ENCODE measurements around the gene RPL32. TPM values are rescaled to one million over a fixed set of nuclear protein-coding genes. Genes with fewer than 3 reads are reported as not detected.

The RPL32 gene
- polyA plus RNA-seq, 3 donors: 932 to 1,052 (median 942) TPM

DNA sequence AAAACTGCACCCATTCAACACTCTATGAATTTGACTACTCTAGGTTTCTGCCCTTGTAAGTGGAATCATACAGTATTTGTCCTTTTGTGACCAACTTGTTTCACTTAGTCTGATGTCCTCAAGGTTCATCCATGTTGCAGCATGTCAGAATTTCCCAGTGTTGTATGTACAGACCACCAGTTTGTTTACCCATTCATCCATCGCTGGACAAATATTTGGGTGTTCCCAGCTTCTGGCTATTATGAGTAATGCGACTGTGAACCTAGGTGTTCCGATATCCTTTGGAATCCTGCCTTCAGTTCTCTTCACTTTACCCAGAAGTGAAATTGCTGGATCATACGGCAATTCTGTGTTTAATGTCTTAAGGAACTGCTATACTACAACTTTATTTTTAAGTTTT, 12.6 kb downstream of the RPL32 start:
- no peak overlapping the region for H3K27ac Mint-ChIP-seq
- Histone ChIP-seq H3K36me3 (replicated peaks in 1 of 2; ENCODE audit: control insufficient read depth in 1 of 2, insufficient read depth in 2 of 2, low read length in 2 of 2) (peaks cover 19 to 27% of the 10 kb centered on the region in 2 donors), H3K79me2 (ENCODE audit: insufficient read depth, low read length) (no peaks in the 10 kb centered on the region), H3K9me3 (replicated peaks in 1 of 2; ENCODE audit: control insufficient read depth in 1 of 2, insufficient read depth in 1 of 2, low read length in 2 of 2) (no peaks in the 10 kb centered on the region), H4K20me1 (ENCODE audit: insufficient read depth, low read length) (peaks cover 7% of the 10 kb centered on the region), H3K27ac (ENCODE audit: low read depth in 1 of 2, low read length in 2 of 2) (no peak overlapping the region), H3K4me2 (replicated peaks; ENCODE audit: extremely low read depth, low read length, poor library complexity, severe bottlenecking) (no peak overlapping the region), H2AFZ (ENCODE audit: insufficient read depth, low read depth, low read length, poor library complexity, severe bottlenecking) (no peak overlapping the region), H3K9ac (ENCODE audit: insufficient read depth, low read length, poor library complexity, severe bottlenecking) (no peak overlapping the region), H3K4me1 (ENCODE audit: control insufficient read depth in 1 of 2, insufficient read depth in 2 of 2, low read length in 2 of 2) (no peaks in the 10 kb centered on the region), H3K4me3 (replicated peaks in 1 of 3; ENCODE audit: low read depth in 2 of 3, low read length in 3 of 3) (no peak overlapping the region), H3K27me3 (ENCODE audit: control insufficient read depth in 2 of 2, insufficient read depth in 2 of 2, low read length in 2 of 2) (no peaks in the 10 kb centered on the region)
- intact Hi-C loops (cut with micrococcal nuclease): no loop called here
- H3K9me3 Mint-ChIP-seq: peaks cover 0 to 1% (median 0%) of the 10 kb centered on the region in 7 donors
- peaks cover 28 to 32% of the 10 kb centered on the region in 2 donors for H3K36me3 Mint-ChIP-seq
- peaks cover 0 to 2% (median 1%) of the 10 kb centered on the region in 3 donors for H3K27me3 Mint-ChIP-seq (ENCODE audit: low read depth in 3 of 3)
- no peak for DNase-seq
- WGBS (ENCODE audit: insufficient coverage): no CpG with 5 or more reads among the region's 4 CpGs
- TF ChIP-seq, protein P1, sequence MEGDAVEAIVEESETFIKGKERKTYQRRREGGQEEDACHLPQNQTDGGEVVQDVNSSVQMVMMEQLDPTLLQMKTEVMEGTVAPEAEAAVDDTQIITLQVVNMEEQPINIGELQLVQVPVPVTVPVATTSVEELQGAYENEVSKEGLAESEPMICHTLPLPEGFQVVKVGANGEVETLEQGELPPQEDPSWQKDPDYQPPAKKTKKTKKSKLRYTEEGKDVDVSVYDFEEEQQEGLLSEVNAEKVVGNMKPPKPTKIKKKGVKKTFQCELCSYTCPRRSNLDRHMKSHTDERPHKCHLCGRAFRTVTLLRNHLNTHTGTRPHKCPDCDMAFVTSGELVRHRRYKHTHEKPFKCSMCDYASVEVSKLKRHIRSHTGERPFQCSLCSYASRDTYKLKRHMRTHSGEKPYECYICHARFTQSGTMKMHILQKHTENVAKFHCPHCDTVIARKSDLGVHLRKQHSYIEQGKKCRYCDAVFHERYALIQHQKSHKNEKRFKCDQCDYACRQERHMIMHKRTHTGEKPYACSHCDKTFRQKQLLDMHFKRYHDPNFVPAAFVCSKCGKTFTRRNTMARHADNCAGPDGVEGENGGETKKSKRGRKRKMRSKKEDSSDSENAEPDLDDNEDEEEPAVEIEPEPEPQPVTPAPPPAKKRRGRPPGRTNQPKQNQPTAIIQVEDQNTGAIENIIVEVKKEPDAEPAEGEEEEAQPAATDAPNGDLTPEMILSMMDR (IDR thresholded peaks at IDR 0.05): no peak
- H3K4me3 Mint-ChIP-seq: no peak overlapping the region
- H3K4me1 Mint-ChIP-seq: no peaks in the 10 kb centered on the region

- H3K4me1 ChIP-seq (ENCODE audit: control insufficient read depth in 1 of 2, insufficient read depth in 2 of 2, low read length in 2 of 2): no peaks in the 10 kb centered on the region
- intact Hi-C loops (cut with micrococcal nuclease): no loop called here
- H3K27ac Mint-ChIP-seq: no peak overlapping the region
- H3K36me3 Mint-ChIP-seq: peaks cover under 1 to 2% of the 10 kb centered on the region in 2 donors
- H3K4me1 Mint-ChIP-seq: no peaks in the 10 kb centered on the region
- no peaks in the 10 kb centered on the region for H3K27me3 ChIP-seq (ENCODE audit: control insufficient read depth in 2 of 2, insufficient read depth in 2 of 2, low read length in 2 of 2)
- no peak overlapping the region for H3K4me3 Mint-ChIP-seq
- no peaks in the 10 kb centered on the region for H4K20me1 ChIP-seq (ENCODE audit: insufficient read depth, low read length)
- no CpG with 5 or more reads among the region's 8 CpGs for WGBS (ENCODE audit: insufficient coverage)
- no peak overlapping the region for H3K9ac ChIP-seq (ENCODE audit: insufficient read depth, low read length, poor library complexity, severe bottlenecking)
- TF ChIP-seq, protein P1 (IDR thresholded peaks at IDR 0.05): no peak
- H3K9me3 ChIP-seq (replicated peaks in 1 of 2; ENCODE audit: control insufficient read depth in 1 of 2, insufficient read depth in 1 of 2, low read length in 2 of 2): no peaks in the 10 kb centered on the region
- H3K27me3 Mint-ChIP-seq (ENCODE audit: low read depth in 3 of 3): peaks cover 0 to 2% (median 2%) of the 10 kb centered on the region in 3 donors
- no peaks in the 10 kb centered on the region for H3K79me2 ChIP-seq (ENCODE audit: insufficient read depth, low read length)
- H3K9me3 Mint-ChIP-seq: peaks cover 0 to under 1% (median 0%) of the 10 kb centered on the region in 7 donors
- H3K4me2 ChIP-seq (replicated peaks; ENCODE audit: extremely low read depth, low read length, poor library complexity, severe bottlenecking): no peak overlapping the region
- H3K4me3 ChIP-seq (replicated peaks in 1 of 3; ENCODE audit: low read depth in 2 of 3, low read length in 3 of 3): no peak overlapping the region
- H3K36me3 ChIP-seq (replicated peaks in 1 of 2; ENCODE audit: control insufficient read depth in 1 of 2, insufficient read depth in 2 of 2, low read length in 2 of 2): no peaks in the 10 kb centered on the region
- H3K27ac ChIP-seq (ENCODE audit: low read depth in 1 of 2, low read length in 2 of 2): no peak overlapping the region
- DNase-seq: no peak
- no peak overlapping the region for H2AFZ ChIP-seq (ENCODE audit: insufficient read depth, low read depth, low read length, poor library complexity, severe bottlenecking)
Measured at GRCh38 chr3:12825156-12825555, 16.2 kb downstream of the RPL32 start.
